Measurements from ENCODE around the gene ZHX3.
A peak's percentile ranks its signal among the peaks of the same experiment; 100 is the strongest.

ZHX3 gene

GRCh38 chr20:41171736-41172295, 145.7 kb downstream of the ZHX3 start:
- DNase-seq: no peak
- H3K36me3 ChIP-seq (replicated peaks): peaks cover 63% of the 10 kb centered on the region
- in situ Hi-C loops (cut with HindIII; ENCODE audit: low pct_ligation_motif_present, low sequenced_read_pairs): no loop called here
- no peak overlapping the region for H3K27ac ChIP-seq
- no peak overlapping the region for H3K4me3 ChIP-seq (ENCODE audit: low read depth, low read length)
- TF ChIP-seq CTCF (IDR thresholded peaks at IDR 0.05; ENCODE audit: low read depth, low read length, missing control alignments): no peak
- H3K27me3 ChIP-seq (replicated peaks): no peaks in the 10 kb centered on the region

- no peak for DNase-seq
- peaks cover 68% of the 10 kb centered on the region for H3K36me3 ChIP-seq (replicated peaks)
- TF ChIP-seq CTCF (IDR thresholded peaks at IDR 0.05; ENCODE audit: low read depth, low read length, missing control alignments): no peak
- H3K27ac ChIP-seq: no peak overlapping the region
- no peak overlapping the region for H3K4me3 ChIP-seq (ENCODE audit: low read depth, low read length)
- no peaks in the 10 kb centered on the region for H3K27me3 ChIP-seq (replicated peaks)
- in situ Hi-C loops (cut with HindIII; ENCODE audit: low pct_ligation_motif_present, low sequenced_read_pairs): no loop called here
These were observed 147.0 kb downstream of the ZHX3 start for GRCh38 chr20:41170386-41171105.

- no peak for TF ChIP-seq CTCF (IDR thresholded peaks at IDR 0.05; ENCODE audit: low read depth, low read length, missing control alignments)
- in situ Hi-C loops (cut with HindIII; ENCODE audit: low pct_ligation_motif_present, low sequenced_read_pairs): no loop called here
- DNase-seq: peak; percentile 63
- H3K27me3 ChIP-seq (replicated peaks): no peaks in the 10 kb centered on the region
- no peak overlapping the region for H3K4me3 ChIP-seq (ENCODE audit: low read depth, low read length)
- peaks cover 72% of the 10 kb centered on the region for H3K36me3 ChIP-seq (replicated peaks)
- no peak overlapping the region for H3K27ac ChIP-seq
These were observed 147.7 kb downstream of the ZHX3 start for GRCh38 chr20:41169791-41170351.

GRCh38 chr20:41169162-41169690, 148.3 kb downstream of the ZHX3 start:
- in situ Hi-C loops (cut with HindIII; ENCODE audit: low pct_ligation_motif_present, low sequenced_read_pairs): no loop called here
- Histone ChIP-seq H3K27me3 (replicated peaks) (no peaks in the 10 kb centered on the region), H3K4me3 (ENCODE audit: low read depth, low read length) (no peak overlapping the region), H3K27ac (no peak overlapping the region), H3K36me3 (replicated peaks) (peaks cover 72% of the 10 kb centered on the region)
- DNase-seq: no peak
- TF ChIP-seq CTCF (IDR thresholded peaks at IDR 0.05; ENCODE audit: low read depth, low read length, missing control alignments): no peak

GRCh38 chr20:41168281-41169161, 149.0 kb downstream of the ZHX3 start:
- in situ Hi-C loops (cut with HindIII; ENCODE audit: low pct_ligation_motif_present, low sequenced_read_pairs): no loop called here
- Histone ChIP-seq H3K36me3 (replicated peaks) (peaks cover 72% of the 10 kb centered on the region), H3K27me3 (replicated peaks) (no peaks in the 10 kb centered on the region), H3K27ac (no peak overlapping the region), H3K4me3 (ENCODE audit: low read depth, low read length) (no peak overlapping the region)
- DNase-seq: no peak
- no peak for TF ChIP-seq CTCF (IDR thresholded peaks at IDR 0.05; ENCODE audit: low read depth, low read length, missing control alignments)

Measured in brain microvascular endothelial cell (primary cell).